GM18861 (cell line): Measurements from ENCODE around the gene ARHGAP10.

ENCODE experiments used
- ATAC-seq: cut with Tn5 transposase; IDR thresholded peaks from one replicate; pipeline ENCODE4 v1.9.1; 2021; ENCODE audit not compliant: unreplicated experiment

Gene ARHGAP10

GRCh38 chr4:148057984-148058859, 326.3 kb downstream of the ARHGAP10 start:
- ATAC-seq = no peak

GRCh38 chr4:148059617-148060180, 327.8 kb downstream of the ARHGAP10 start:
- ATAC-seq = no peak

GRCh38 chr4:148060264-148061140, 328.6 kb downstream of the ARHGAP10 start:
- no peak for ATAC-seq

GRCh38 chr4:148061141-148061481, 329.2 kb downstream of the ARHGAP10 start:
- no peak for ATAC-seq

GRCh38 chr4:148061795-148062194, 329.9 kb downstream of the ARHGAP10 start:
- no peak for ATAC-seq

- ATAC-seq = no peak
Observed at GRCh38 chr4:148062301-148062950, 330.5 kb downstream of the ARHGAP10 start.

GRCh38 chr4:148064451-148064850, 332.6 kb downstream of the ARHGAP10 start:
- no peak for ATAC-seq

- no peak for ATAC-seq
Observed at GRCh38 chr4:148065075-148065474, 333.2 kb downstream of the ARHGAP10 start.

- no peak for ATAC-seq
Observed at GRCh38 chr4:148067301-148067916, 335.5 kb downstream of the ARHGAP10 start.

- ATAC-seq = no peak
Observed at GRCh38 chr4:148068065-148068911, 336.4 kb downstream of the ARHGAP10 start.

GRCh38 chr4:148069086-148069894, 337.4 kb downstream of the ARHGAP10 start:
- ATAC-seq = no peak

GRCh38 chr4:148069895-148070178, 337.9 kb downstream of the ARHGAP10 start:
- no peak for ATAC-seq

GRCh38 chr4:148071009-148071408, 339.1 kb downstream of the ARHGAP10 start:
- no peak for ATAC-seq

- ATAC-seq = no peak
Observed at GRCh38 chr4:148072789-148073188, 340.9 kb downstream of the ARHGAP10 start.

- no peak for ATAC-seq
Observed at GRCh38 chr4:148073349-148073748, 341.5 kb downstream of the ARHGAP10 start.

- no peak for ATAC-seq
Observed at GRCh38 chr4:148074462-148074861, 342.6 kb downstream of the ARHGAP10 start.

- no peak for ATAC-seq
Observed at GRCh38 chr4:148075438-148075837, 343.6 kb downstream of the ARHGAP10 start.

- ATAC-seq = no peak
Observed at GRCh38 chr4:148076964-148077363, 345.1 kb downstream of the ARHGAP10 start.

GRCh38 chr4:148077581-148077980, 345.7 kb downstream of the ARHGAP10 start:
- no peak for ATAC-seq
